ENCODE data around the gene IGLON5. TPM values are rescaled to one million over a fixed set of nuclear protein-coding genes. Genes with fewer than 3 reads are reported as not detected.

Gene IGLON5
- total RNA-seq, 1 experiment from 2014 or later, result not detected

DNA sequence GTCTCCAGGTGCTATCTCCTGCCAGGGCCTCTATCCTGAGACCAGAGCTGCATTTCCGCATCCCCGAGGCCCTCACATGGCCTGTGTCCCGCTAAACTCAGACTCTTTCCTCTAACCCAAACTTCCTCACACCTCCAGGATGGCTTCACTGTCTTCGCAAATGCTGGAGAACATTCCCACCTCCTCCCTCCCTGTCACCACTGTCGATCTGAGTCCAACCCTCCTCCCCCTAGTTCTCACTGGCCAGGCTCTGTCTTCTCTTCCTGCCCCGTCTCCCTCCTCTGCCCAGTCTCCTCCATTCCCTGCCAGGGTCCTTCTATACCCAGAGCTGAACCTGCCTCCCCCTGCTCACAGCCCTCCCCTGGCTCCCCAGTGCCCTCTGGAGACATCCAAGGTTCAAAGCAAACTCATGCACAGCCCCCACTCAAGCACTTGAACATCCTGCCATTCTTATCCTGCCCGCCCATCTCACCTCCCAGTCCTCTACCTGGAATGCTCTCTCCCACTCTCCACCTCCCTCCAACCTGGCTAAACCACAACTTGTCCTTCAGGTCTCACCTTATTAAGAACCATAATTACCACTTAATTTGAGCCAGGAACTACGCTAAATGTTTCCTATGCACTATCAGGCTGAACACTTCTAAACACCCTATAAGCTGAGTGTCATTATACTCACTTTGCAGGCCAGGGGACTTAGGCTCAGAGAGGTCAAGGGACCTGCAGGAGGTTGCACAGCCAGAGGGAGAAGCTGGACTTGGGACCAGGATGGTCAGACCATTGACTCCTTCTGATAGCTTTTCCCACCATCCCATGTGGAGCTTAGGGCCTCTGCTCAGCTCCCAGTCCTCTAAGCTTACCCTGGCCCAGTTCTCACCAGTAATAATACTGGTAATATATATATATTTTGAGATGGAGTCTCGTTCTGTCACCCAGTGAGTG lies 31.5 kb downstream of the IGLON5 start:
- intact Hi-C loops (cut with micrococcal nuclease; ENCODE audit: unreplicated experiment), result no loop called here
- Histone ChIP-seq H3K27me3 (ENCODE audit: insufficient read depth, low read depth) (no peaks in the 10 kb centered on the region), H3K27ac (no peak overlapping the region), H3K4me1 (replicated peaks; ENCODE audit: insufficient read depth) (peaks cover 21% of the 10 kb centered on the region), H3K4me3 (no peak overlapping the region), H3K36me3 (ENCODE audit: low read depth) (no peaks in the 10 kb centered on the region), H3K9me2 (ENCODE audit: insufficient read depth) (no peaks in the 10 kb centered on the region), H2AFZ (no peak overlapping the region), H4K20me1 (ENCODE audit: insufficient read depth) (no peaks in the 10 kb centered on the region; the same call in 1 of the 2 replicates), H3K9me3 (ENCODE audit: insufficient read depth, low read depth) (no peaks in the 10 kb centered on the region), H3F3A (ENCODE audit: insufficient read depth, low read depth) (peaks cover 29% of the 10 kb centered on the region), H3K79me2 (ENCODE audit: low read depth) (no peaks in the 10 kb centered on the region), H3K4me2 (no peak overlapping the region)
- no peak for TF ChIP-seq CTCF (conservative IDR thresholded peaks at IDR 0.05)
- no peak for TF ChIP-seq EZH2 (IDR thresholded peaks at IDR 0.05; ENCODE audit: low read depth)
- ChIA-PET POLR2A (ENCODE audit: unreplicated experiment) (interaction anchor here (0.5 kb wide), 1 partner anchor 325 kb away, joined by 14 read pairs; no protein-coding TSS in a partner anchor), CTCF (no interaction called here)
- no TSS peak for BruUV-seq (replicated peaks)
- no peak for DNase-seq

GRCh38 chr19:51345076-51345620 lies 33.7 kb downstream of the IGLON5 start:
- H3K27me3 ChIP-seq (ENCODE audit: insufficient read depth, low read depth), result no peaks in the 10 kb centered on the region
- no peak overlapping the region for H3K27ac ChIP-seq
- intact Hi-C loops (cut with micrococcal nuclease; ENCODE audit: unreplicated experiment), result no loop called here
- peaks cover 35% of the 10 kb centered on the region for H3F3A ChIP-seq (ENCODE audit: insufficient read depth, low read depth)
- ChIA-PET CTCF (no interaction called here), POLR2A (ENCODE audit: unreplicated experiment) (no interaction called here)
- no peak overlapping the region for H2AFZ ChIP-seq
- TF ChIP-seq EZH2 (IDR thresholded peaks at IDR 0.05; ENCODE audit: low read depth) (no peak), CTCF (conservative IDR thresholded peaks at IDR 0.05) (no peak)
- no peak for DNase-seq
- no TSS peak for BruUV-seq (replicated peaks)
- peaks cover 17% of the 10 kb centered on the region for H3K4me1 ChIP-seq (replicated peaks; ENCODE audit: insufficient read depth)
- H4K20me1 ChIP-seq (ENCODE audit: insufficient read depth), result no peaks in the 10 kb centered on the region; the same call in none of the 2 replicates
- no peaks in the 10 kb centered on the region for H3K36me3 ChIP-seq (ENCODE audit: low read depth)
- no peaks in the 10 kb centered on the region for H3K9me3 ChIP-seq (ENCODE audit: insufficient read depth, low read depth)
- no peaks in the 10 kb centered on the region for H3K9me2 ChIP-seq (ENCODE audit: insufficient read depth)
- no peak overlapping the region for H3K4me2 ChIP-seq
- H3K79me2 ChIP-seq (ENCODE audit: low read depth), result no peaks in the 10 kb centered on the region
- H3K4me3 ChIP-seq, result no peak overlapping the region

- H3K9me3 ChIP-seq (ENCODE audit: insufficient read depth, low read depth), result no peaks in the 10 kb centered on the region
- H3K79me2 ChIP-seq (ENCODE audit: low read depth), result no peaks in the 10 kb centered on the region
- ChIA-PET CTCF (interaction anchor here (0.6 kb wide), 1 partner anchor 76 kb away, joined by 4 read pairs; no protein-coding TSS in a partner anchor), POLR2A (ENCODE audit: unreplicated experiment) (no interaction called here)
- DNase-seq, result no peak
- H3F3A ChIP-seq (ENCODE audit: insufficient read depth, low read depth), result peaks cover 32% of the 10 kb centered on the region
- peaks cover 18% of the 10 kb centered on the region for H3K4me1 ChIP-seq (replicated peaks; ENCODE audit: insufficient read depth)
- no peaks in the 10 kb centered on the region for H3K27me3 ChIP-seq (ENCODE audit: insufficient read depth, low read depth)
- H3K4me3 ChIP-seq, result no peak overlapping the region
- no peaks in the 10 kb centered on the region for H3K9me2 ChIP-seq (ENCODE audit: insufficient read depth)
- TF ChIP-seq CTCF (conservative IDR thresholded peaks at IDR 0.05), result no peak
- TF ChIP-seq EZH2 (IDR thresholded peaks at IDR 0.05; ENCODE audit: low read depth), result no peak
- no peak overlapping the region for H2AFZ ChIP-seq
- no peaks in the 10 kb centered on the region for H3K36me3 ChIP-seq (ENCODE audit: low read depth)
- intact Hi-C loops (cut with micrococcal nuclease; ENCODE audit: unreplicated experiment), result no loop called here
- no TSS peak for BruUV-seq (replicated peaks)
- no peak overlapping the region for H3K4me2 ChIP-seq
- H3K27ac ChIP-seq, result no peak overlapping the region
- no peaks in the 10 kb centered on the region; the same call in none of the 2 replicates for H4K20me1 ChIP-seq (ENCODE audit: insufficient read depth)
These were observed 35.3 kb downstream of the IGLON5 start for GRCh38 chr19:51346742-51347141.
